GM12878 (cell line): ENCODE measurements around the gene SCN5A. TPM values are rescaled to one million over a fixed set of nuclear protein-coding genes. Genes with fewer than 3 reads are reported as not detected.

Experiments
- ATAC-seq: fragments of 200-7000 bp; cut with Tn5 transposase; 3 replicates; pipeline ENCODE4 v1.9.1; 2020; ENCODE audit warnings: mild to moderate bottlenecking, moderate library complexity
- BruUV-seq: library from RNA; stranded (reverse); fragments of 400-500 nt; replicated peaks from 2 replicates; lab custom pipeline; 2021; lab: Mats Ljungman, UMichigan
- CTCF ChIA-PET: fragments of 300-600 bp; sonication (Branson Sonifier 250); formaldehyde crosslinking; extraction: SDS; loops from one replicate; lab custom pipeline; 2021; ENCODE audit warnings: inconsistent platforms; lab: Yijun Ruan, JAX
- POLR2A ChIA-PET: fragments of 350-600 bp; formaldehyde crosslinking; extraction: SDS; loops from one replicate; lab custom pipeline; 2021; ENCODE audit warnings: inconsistent platforms; lab: Charles Lee
- RAD21 ChIA-PET: fragments of 300-600 bp; sonication (Branson Sonifier 250); formaldehyde crosslinking; loops from one replicate; lab custom pipeline; 2023; ENCODE audit warnings: antibody characterized with exemption; ENCODE audit not compliant: unreplicated experiment; lab: Charles Lee
- SMC1A ChIA-PET: fragments of 300-600 bp; sonication (Branson Sonifier 250); formaldehyde crosslinking; loops from one replicate; lab custom pipeline; 2023; ENCODE audit not compliant: unreplicated experiment, uncharacterized antibody; lab: Charles Lee
- DNase-seq: peaks from one replicate; pipeline ENCODE4 v3.0.0-alpha.2; 2011; ENCODE audit warnings: low read depth, low spot score
- FAIRE-seq: peaks from 3 replicates; lab custom pipeline; 2011; peaks lifted over from hg19 to GRCh38; lab: Jason Lieb, UNC
- H2AFZ ChIP-seq: 2 replicates; pipeline ENCODE4 v1.6.0; 2011; ENCODE audit warnings: low read depth, low read length, control low read depth; ENCODE audit not compliant: control insufficient read depth
- H3K27ac ChIP-seq: 2 replicates; pipeline ENCODE4 v1.5.1; 2011; ENCODE audit warnings: control low read depth; ENCODE audit not compliant: control insufficient read depth, insufficient read depth
- H3K27me3 ChIP-seq, 2 experiments: replicated peaks in 1 of 2; 2 replicates each; pipeline versions ENCODE4 v1.6.0 to v1.6.1; 2011; ENCODE audit warnings: low read length in 1 of 2; ENCODE audit not compliant: control insufficient read depth in 2 of 2, insufficient read depth in 2 of 2
- H3K36me3 ChIP-seq, 2 experiments: 2 replicates each; pipeline ENCODE4 v1.5.1; 2011; ENCODE audit warnings: low read length in 1 of 2; ENCODE audit not compliant: control insufficient read depth in 2 of 2, insufficient read depth in 2 of 2
- H3K4me1 ChIP-seq: 2 replicates; pipeline ENCODE4 v1.6.1; 2011; ENCODE audit warnings: mild to moderate bottlenecking, low read length, moderate library complexity, mixed read lengths; ENCODE audit not compliant: control insufficient read depth, insufficient read depth
- H3K4me2 ChIP-seq: 2 replicates; pipeline ENCODE4 v1.6.0; 2011; ENCODE audit warnings: control low read depth; ENCODE audit not compliant: control insufficient read depth, insufficient read depth
- H3K4me3 ChIP-seq: fragments of 200-600 bp; sonication (generic); 2 replicates; pipeline ENCODE4 v1.5.1; 2016
- H3K79me2 ChIP-seq: 2 replicates; pipeline ENCODE4 v1.6.0; 2011; ENCODE audit warnings: low read length; ENCODE audit not compliant: control insufficient read depth, insufficient read depth
- H3K9ac ChIP-seq: 2 replicates; pipeline ENCODE4 v1.8.0; 2011; ENCODE audit warnings: low read length, control low read depth, mixed read lengths; ENCODE audit not compliant: control insufficient read depth, insufficient read depth
- H3K9me3 ChIP-seq: replicated peaks from 3 replicates; pipeline ENCODE4 v1.5.1; 2011; ENCODE audit warnings: mild to moderate bottlenecking, low read length; ENCODE audit not compliant: control insufficient read depth, insufficient read depth
- H4K20me1 ChIP-seq: 2 replicates; pipeline ENCODE4 v1.6.0; 2011; ENCODE audit not compliant: control insufficient read depth, insufficient read depth
- ASH2L ChIP-seq: fragments of 300-600, 200-600 bp; sonication (generic); IDR thresholded peaks from 2 replicates; pipeline ENCODE4 v1.6.1; 2017; ENCODE audit warnings: low read depth, mild to moderate bottlenecking, borderline replicate concordance
- BCL11A ChIP-seq: IDR thresholded peaks from 2 replicates; pipeline ENCODE4 v1.6.1; 2011; ENCODE audit warnings: low read depth, low read length
- CBX3 ChIP-seq: fragments of 200-600 bp; sonication (generic); IDR thresholded peaks from 2 replicates; pipeline ENCODE4 v1.6.1; 2016; ENCODE audit warnings: low read depth, borderline replicate concordance
- CHD1 ChIP-seq: IDR thresholded peaks from 2 replicates; pipeline ENCODE4 v1.6.1; 2012; ENCODE audit warnings: low read depth, low read length, improper control_type of control experiment
- IKZF2 ChIP-seq, 2 experiments: fragments of 450-650 bp; IDR thresholded peaks; 2 replicates each; pipeline ENCODE4 v1.6.1; 2017; ENCODE audit warnings: mild to moderate bottlenecking in 2 of 2, moderate library complexity in 2 of 2
- IRF4 ChIP-seq: IDR thresholded peaks from 2 replicates; pipeline ENCODE4 v1.6.1; 2011; ENCODE audit warnings: low read depth, low read length
- KLF5 ChIP-seq: fragments of 450-650 bp; IDR thresholded peaks from 2 replicates; pipeline ENCODE4 v1.6.1; 2014; ENCODE audit warnings: mild to moderate bottlenecking; ENCODE audit not compliant: partially characterized antibody
- MEF2B ChIP-seq: fragments of 450-650 bp; IDR thresholded peaks from 2 replicates; pipeline ENCODE4 v1.6.1; 2018; ENCODE audit warnings: mild to moderate bottlenecking, moderate library complexity; ENCODE audit not compliant: partially characterized antibody, poor library complexity, severe bottlenecking
- MTA3 ChIP-seq: IDR thresholded peaks from 2 replicates; pipeline ENCODE4 v1.6.1; 2012; ENCODE audit warnings: low read length, inconsistent platforms, borderline replicate concordance
- NFYA ChIP-seq: IDR thresholded peaks from 2 replicates; pipeline ENCODE4 v1.6.1; 2011; ENCODE audit warnings: low read depth, mild to moderate bottlenecking, low read length, improper control_type of control experiment, borderline replicate concordance
- NR2C1 ChIP-seq: fragments of 450-650 bp; IDR thresholded peaks from 2 replicates; pipeline ENCODE4 v1.6.1; 2017; ENCODE audit warnings: antibody characterized with exemption, mild to moderate bottlenecking, moderate library complexity
- SMARCA5 ChIP-seq: fragments of 450-650 bp; IDR thresholded peaks from 2 replicates; pipeline ENCODE4 v1.6.1; 2017; ENCODE audit warnings: mild to moderate bottlenecking
- SRF ChIP-seq, 2 experiments: IDR thresholded peaks; 2 replicates each; pipeline ENCODE4 v1.6.1; 2011; ENCODE audit warnings: low read depth in 2 of 2, low read length in 2 of 2, mild to moderate bottlenecking in 1 of 2, moderate library complexity in 1 of 2
- WGBS: methylation state at CpG from one replicate; pipeline ENCODE4 v1.1.6; 2016; ENCODE audit warnings: low lambda C conversion rate; ENCODE audit not compliant: insufficient replicate concordance, insufficient coverage; ENCODE audit errors: missing lambda C conversion rate; 5-methylcytosine and 5-hydroxymethylcytosine counted together
- in situ Hi-C: fragments of 300-500 bp; cut with MboI; formaldehyde crosslinking; loops from 9 replicates; pipeline ENCODE4 v1.14.3; 2018; ENCODE audit warnings: mixed read lengths
- intact Hi-C: fragments of 100-400 bp; cut with micrococcal nuclease; formaldehyde crosslinking; loops from one replicate; pipeline ENCODE4 v1.14.2; 2022; ENCODE audit not compliant: unreplicated experiment
- polyA plus RNA-seq, 11 experiments: library from polyadenylated mRNA; depleted of rRNA in 4 of 11; unstranded in 6 of 11; stranded (reverse) in 5 of 11; fragments of >200 nt; fragmentation: Nextera tagmentation in 4 of 11; fragmentation: Illumina TruSeq in 1 of 11; extraction: Ambion mirVana in 4 of 11; extraction: Trizol in 1 of 11; gene quantifications; 1 replicate in 1 of 11; 2 replicates in 10 of 11; pipeline versions ENCODE4 v1.2.1 to v1.2.3, GENCODE V29; 2011 to 2016; ENCODE audit warnings: inconsistent platforms in 2 of 11, missing spikeins in 2 of 11, low read depth in 1 of 11
- total RNA-seq, 4 experiments: library from RNA; depleted of rRNA in 3 of 4; stranded (reverse); fragments of >200 nt in 3 of 4; fragmentation: Illumina TruSeq in 1 of 4; extraction: Trizol in 1 of 4; gene quantifications; 2 replicates each; pipeline versions ENCODE4 v1.2.1 to v1.2.3, GENCODE V29; 2013 to 2021
- TF ChIP-seq, protein P1 (sequence below): fragments of 450-650 bp; IDR thresholded peaks from 2 replicates; pipeline ENCODE4 v1.6.1; 2016; ENCODE audit warnings: mild to moderate bottlenecking
- TF ChIP-seq, protein P2 (sequence below): IDR thresholded peaks from 2 replicates; pipeline ENCODE4 v1.6.1; 2012; ENCODE audit warnings: low read length, inconsistent platforms
- TF ChIP-seq, protein P3 (sequence below): IDR thresholded peaks from 2 replicates; pipeline ENCODE4 v1.6.1; 2012; ENCODE audit warnings: low read depth, low read length, improper control_type of control experiment

Gene SCN5A
- total and polyA plus RNA-seq, 10 of the 15 experiments (the other 5 are each of a cell fraction or from before 2014, with no cell fraction given) = not detected

DNA sequence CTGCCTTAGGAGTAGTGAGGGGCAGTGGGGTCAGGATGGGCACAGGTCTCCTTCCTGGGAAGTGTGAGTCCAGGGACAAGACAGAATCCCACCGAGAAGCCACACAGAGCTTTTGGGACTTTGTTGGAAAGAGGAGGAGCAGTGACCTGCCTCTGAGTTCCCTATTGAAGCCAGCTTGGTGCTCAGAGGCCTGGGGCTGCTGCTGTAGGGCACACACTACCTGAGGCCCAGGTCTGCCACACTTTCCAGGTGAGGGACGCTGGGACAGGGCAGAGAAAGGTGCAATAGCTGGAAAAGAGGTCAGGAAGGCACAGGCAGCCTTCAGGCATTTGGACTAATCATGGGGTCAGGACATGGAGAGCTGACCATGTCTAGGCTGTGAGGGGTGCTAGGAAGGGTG lies 67.7 kb downstream of the SCN5A start (continued):
- TF ChIP-seq, protein P1, sequence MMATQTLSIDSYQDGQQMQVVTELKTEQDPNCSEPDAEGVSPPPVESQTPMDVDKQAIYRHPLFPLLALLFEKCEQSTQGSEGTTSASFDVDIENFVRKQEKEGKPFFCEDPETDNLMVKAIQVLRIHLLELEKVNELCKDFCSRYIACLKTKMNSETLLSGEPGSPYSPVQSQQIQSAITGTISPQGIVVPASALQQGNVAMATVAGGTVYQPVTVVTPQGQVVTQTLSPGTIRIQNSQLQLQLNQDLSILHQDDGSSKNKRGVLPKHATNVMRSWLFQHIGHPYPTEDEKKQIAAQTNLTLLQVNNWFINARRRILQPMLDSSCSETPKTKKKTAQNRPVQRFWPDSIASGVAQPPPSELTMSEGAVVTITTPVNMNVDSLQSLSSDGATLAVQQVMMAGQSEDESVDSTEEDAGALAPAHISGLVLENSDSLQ = no peak
- TF ChIP-seq, protein P2, sequence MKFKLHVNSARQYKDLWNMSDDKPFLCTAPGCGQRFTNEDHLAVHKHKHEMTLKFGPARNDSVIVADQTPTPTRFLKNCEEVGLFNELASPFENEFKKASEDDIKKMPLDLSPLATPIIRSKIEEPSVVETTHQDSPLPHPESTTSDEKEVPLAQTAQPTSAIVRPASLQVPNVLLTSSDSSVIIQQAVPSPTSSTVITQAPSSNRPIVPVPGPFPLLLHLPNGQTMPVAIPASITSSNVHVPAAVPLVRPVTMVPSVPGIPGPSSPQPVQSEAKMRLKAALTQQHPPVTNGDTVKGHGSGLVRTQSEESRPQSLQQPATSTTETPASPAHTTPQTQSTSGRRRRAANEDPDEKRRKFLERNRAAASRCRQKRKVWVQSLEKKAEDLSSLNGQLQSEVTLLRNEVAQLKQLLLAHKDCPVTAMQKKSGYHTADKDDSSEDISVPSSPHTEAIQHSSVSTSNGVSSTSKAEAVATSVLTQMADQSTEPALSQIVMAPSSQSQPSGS = no peak
- TF ChIP-seq IRF4 = no peak
- TF ChIP-seq, all 136 proteins: peak for 0

DNA sequence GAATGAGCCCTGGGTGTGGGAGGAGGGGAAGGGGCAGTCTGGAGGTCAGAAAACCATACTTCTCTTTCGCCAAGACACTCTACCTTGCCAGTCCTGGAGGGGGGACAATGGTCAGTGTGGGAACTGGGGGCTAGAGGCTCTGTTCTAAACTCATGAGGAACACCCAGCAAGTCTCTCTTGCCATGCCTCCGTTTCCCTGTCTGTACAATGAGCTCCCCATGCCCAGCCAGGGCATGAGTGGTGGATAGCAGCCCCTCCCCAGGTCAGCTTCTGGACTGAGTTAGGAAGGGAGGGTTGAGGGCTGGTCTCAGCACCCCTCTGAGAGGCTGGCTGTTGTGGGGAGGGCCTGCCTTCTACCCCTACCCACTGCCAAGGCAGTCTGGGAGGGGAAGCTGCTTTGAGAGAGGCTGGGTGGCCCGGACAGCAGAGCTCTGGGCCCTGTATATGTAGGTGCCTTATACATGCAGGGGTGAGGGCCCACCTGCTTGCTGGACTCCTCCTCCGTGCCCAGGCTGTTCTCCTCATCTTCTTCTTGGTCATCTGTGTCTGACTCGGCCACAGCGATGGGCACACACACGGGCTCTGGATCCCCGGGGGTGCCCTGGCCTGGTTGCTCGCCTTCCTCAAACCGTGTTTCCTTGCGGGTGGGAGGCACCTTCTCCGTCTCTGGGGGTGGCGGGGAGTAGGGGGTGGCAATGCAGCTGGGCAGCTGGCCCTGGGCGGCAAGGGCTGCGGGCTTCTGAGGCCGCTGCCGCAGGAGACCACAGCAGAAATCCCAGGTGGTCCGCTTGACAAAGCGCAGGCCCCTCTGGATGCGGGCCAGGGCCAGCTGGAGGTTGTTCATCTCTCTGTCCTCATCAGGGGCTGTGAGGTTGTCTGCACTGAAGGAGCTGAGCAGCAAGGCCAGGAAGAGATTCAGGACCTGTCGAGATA lies 68.8 kb downstream of the SCN5A start:
- no peak overlapping the region for H3K4me3 ChIP-seq
- H3K4me1 ChIP-seq = peaks cover 17% of the 10 kb centered on the region
- no peak for DNase-seq
- ChIA-PET CTCF (interaction anchor here (1.2 kb wide), 1 partner anchor 60 kb away, joined by 3 read pairs; no protein-coding TSS in a partner anchor), RAD21 (no interaction called here), POLR2A (no interaction called here), SMC1A (no interaction called here)
- 56% methylated on average over 21 of the region's 21 CpGs for WGBS
- H3K79me2 ChIP-seq = no peaks in the 10 kb centered on the region
- no peaks in the 10 kb centered on the region for H3K9me3 ChIP-seq
- no peaks in the 10 kb centered on the region for H3K36me3 ChIP-seq
- no peak for ATAC-seq
- no peak for FAIRE-seq
- H3K27ac ChIP-seq = no peak overlapping the region
- TF ChIP-seq MEF2B (no peak), MTA3 (no peak), NR2C1 (no peak), BCL11A (no peak), ASH2L (no peak), CBX3 (no peak), IKZF2 (IDR thresholded peaks at IDR 0.05) (no peak), CHD1 (no peak), KLF5 (no peak), SMARCA5 (no peak), NFYA (no peak), SRF (IDR thresholded peaks at IDR 0.05; ENCODE audit: low read depth in 2 of 2, low read length in 2 of 2) (no peak)
- TF ChIP-seq, protein P3, sequence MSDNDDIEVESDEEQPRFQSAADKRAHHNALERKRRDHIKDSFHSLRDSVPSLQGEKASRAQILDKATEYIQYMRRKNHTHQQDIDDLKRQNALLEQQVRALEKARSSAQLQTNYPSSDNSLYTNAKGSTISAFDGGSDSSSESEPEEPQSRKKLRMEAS = no peak
- H3K9ac ChIP-seq = no peak overlapping the region
- no peaks in the 10 kb centered on the region; a peak in 2 of 4 replicates for H3K27me3 ChIP-seq
- no TSS peak for BruUV-seq
- no peak overlapping the region for H3K4me2 ChIP-seq
- in situ Hi-C loops (no loop called here), intact Hi-C loops (no loop called here)
- H4K20me1 ChIP-seq = no peaks in the 10 kb centered on the region
- H2AFZ ChIP-seq = no peak overlapping the region
